Sigmoid colon (tissue), 4 donors: Measurements from ENCODE around the gene PRKCB.

ENCODE experiments used
- POLR2AphosphoS5 ChIP-seq, 4 donors: sonication (generic); formaldehyde crosslinking; IDR thresholded peaks; one replicate each; pipeline ENCODE4 v1.6.1; 2017; ENCODE audit warnings: antibody characterized with exemption in 4 of 4
- TF ChIP-seq, protein P1 (sequence below), 4 experiments: fragments of 450-650 bp in 3 of 4; fragments of 200-600 bp in 1 of 4; IDR thresholded peaks; one replicate each; pipeline ENCODE4 v1.5.1; 2016 to 2019; ENCODE audit warnings: antibody characterized with exemption in 4 of 4, mild to moderate bottlenecking in 3 of 4, moderate library complexity in 2 of 4

DNA sequence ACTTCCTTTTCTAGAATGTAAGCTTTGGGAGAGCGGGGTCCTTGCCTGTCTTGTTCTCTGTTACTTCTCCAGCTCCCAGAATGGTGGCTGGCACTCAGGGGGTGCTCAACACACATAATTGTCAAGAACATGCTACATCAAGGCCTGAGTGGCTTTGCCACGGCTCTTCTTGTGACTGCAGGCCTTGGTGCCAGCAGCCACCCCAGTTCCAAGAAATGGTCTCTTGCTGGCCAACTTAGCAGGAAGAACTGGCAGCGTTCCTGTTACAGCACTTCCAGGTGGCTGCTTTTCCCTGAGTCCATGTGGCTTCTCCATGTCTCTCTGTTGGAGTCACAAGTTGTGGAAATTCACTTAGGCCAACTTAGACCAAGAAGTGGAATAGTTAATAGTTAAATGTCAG is 36.1 kb downstream of the PRKCB start:
- TF ChIP-seq, protein P1, sequence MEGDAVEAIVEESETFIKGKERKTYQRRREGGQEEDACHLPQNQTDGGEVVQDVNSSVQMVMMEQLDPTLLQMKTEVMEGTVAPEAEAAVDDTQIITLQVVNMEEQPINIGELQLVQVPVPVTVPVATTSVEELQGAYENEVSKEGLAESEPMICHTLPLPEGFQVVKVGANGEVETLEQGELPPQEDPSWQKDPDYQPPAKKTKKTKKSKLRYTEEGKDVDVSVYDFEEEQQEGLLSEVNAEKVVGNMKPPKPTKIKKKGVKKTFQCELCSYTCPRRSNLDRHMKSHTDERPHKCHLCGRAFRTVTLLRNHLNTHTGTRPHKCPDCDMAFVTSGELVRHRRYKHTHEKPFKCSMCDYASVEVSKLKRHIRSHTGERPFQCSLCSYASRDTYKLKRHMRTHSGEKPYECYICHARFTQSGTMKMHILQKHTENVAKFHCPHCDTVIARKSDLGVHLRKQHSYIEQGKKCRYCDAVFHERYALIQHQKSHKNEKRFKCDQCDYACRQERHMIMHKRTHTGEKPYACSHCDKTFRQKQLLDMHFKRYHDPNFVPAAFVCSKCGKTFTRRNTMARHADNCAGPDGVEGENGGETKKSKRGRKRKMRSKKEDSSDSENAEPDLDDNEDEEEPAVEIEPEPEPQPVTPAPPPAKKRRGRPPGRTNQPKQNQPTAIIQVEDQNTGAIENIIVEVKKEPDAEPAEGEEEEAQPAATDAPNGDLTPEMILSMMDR (IDR thresholded peaks at IDR 0.05) = no peak
- TF ChIP-seq POLR2AphosphoS5 (IDR thresholded peaks at IDR 0.05) = no peak
